Duodenal mucosa (tissue), 2 donors: ENCODE data around the gene CTNNAL1.

Experiments used
- H3K27ac ChIP-seq: one replicate; pipeline ENCODE4 v1.7.0; 2013; ENCODE audit warnings: low read depth, low read length
- H3K27me3 ChIP-seq, 2 donors: one replicate each; pipeline ENCODE4 v1.7.0; 2013; ENCODE audit warnings: low read length in 2 of 2, control low read depth in 1 of 2; ENCODE audit not compliant: insufficient read depth in 2 of 2, control insufficient read depth in 1 of 2
- H3K36me3 ChIP-seq, 2 donors: one replicate each; pipeline ENCODE4 v1.7.0; 2013; ENCODE audit warnings: low read length in 2 of 2, control low read depth in 1 of 2; ENCODE audit not compliant: insufficient read depth in 2 of 2, control insufficient read depth in 1 of 2
- H3K4me1 ChIP-seq, 2 donors: one replicate each; pipeline ENCODE4 v1.7.0; 2013; ENCODE audit warnings: low read length in 2 of 2, control low read depth in 1 of 2; ENCODE audit not compliant: insufficient read depth in 2 of 2, control insufficient read depth in 1 of 2
- H3K4me3 ChIP-seq, 2 donors: one replicate each; pipeline ENCODE4 v1.7.0; 2013; ENCODE audit warnings: low read length in 2 of 2, low read depth in 1 of 2
- H3K9ac ChIP-seq, 2 donors: one replicate each; pipeline ENCODE4 v1.7.0; 2013; ENCODE audit warnings: low read length in 2 of 2, low read depth in 1 of 2
- H3K9me3 ChIP-seq, 2 donors: one replicate each; pipeline ENCODE4 v1.7.0; 2013; ENCODE audit warnings: low read length in 2 of 2, control low read depth in 1 of 2; ENCODE audit not compliant: control insufficient read depth in 1 of 2

CTNNAL1 gene

DNA sequence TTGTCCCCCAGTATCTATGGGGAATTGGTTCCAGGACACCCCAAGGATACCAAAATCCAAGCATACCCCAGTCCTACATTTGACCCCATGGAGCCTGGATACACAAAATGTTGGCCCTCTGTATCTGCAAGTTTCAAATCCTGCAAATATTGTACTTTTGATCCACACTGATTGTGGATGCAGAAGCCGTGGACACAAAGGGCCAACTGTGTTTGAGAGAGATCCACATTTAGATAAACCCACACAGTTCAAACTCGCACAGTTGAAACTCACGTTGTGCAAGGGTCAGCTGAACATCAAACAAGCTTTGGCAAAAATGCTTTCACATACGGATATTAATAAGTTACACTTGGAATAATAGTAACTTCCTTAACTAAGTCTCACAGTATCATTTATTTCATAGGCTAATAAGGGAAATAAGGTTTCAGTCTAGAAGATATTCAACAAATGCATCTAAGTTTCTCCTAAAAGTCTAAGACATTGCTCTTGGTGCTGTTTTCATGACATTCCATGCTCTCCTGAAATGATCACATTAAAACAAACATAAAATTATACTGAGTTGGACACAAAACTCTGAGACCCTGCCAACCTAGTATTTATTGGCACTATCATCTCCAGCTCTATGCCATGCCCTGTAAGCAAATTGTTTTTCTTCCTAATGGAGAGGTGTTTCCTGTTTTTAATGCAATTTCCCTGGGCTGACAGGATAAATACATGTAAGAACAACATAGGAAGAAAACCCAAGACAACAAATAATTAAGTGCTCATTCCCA is 118.9 kb downstream of the CTNNAL1 start:
- H3K4me3 ChIP-seq, result no peak overlapping the region
- H3K27me3 ChIP-seq, result no peaks in the 10 kb centered on the region
- H3K27ac ChIP-seq, result no peak overlapping the region
- no peaks in the 10 kb centered on the region for H3K4me1 ChIP-seq
- no peaks in the 10 kb centered on the region for H3K9me3 ChIP-seq
- H3K9ac ChIP-seq, result no peak overlapping the region
- H3K36me3 ChIP-seq, result peaks cover 52 to 90% of the 10 kb centered on the region in 2 donors
